ENCODE measurements around the gene PEMT.
A peak's percentile ranks its signal among the peaks of the same experiment; 100 is the strongest.

PEMT gene

GRCh38 chr17:17511881-17512858 is 79.3 kb downstream of the PEMT start:
- no peak for DNase-seq

DNA sequence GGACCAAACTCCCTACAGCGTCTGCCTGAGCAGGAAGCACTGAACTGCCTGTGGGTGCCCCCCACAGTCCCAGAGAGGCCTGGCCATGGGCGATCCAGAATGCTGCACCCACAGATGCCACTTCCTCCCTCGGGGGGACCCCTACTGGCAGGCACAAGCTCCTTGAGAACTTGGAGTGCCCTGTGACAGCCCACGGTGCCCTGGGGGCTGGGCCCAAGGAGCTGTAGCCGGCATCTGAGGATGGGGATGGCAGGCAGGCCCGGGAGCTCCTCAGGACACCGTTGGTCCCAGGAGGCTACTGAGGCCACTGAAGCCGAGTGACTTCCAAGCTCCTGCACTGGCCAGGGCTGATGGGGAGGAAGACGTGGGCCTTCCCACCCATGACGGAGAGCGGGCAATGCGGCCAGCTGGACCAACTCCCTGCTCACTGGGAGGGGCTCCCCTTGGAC is 80.2 kb downstream of the PEMT start:
- no peak for DNase-seq

DNA sequence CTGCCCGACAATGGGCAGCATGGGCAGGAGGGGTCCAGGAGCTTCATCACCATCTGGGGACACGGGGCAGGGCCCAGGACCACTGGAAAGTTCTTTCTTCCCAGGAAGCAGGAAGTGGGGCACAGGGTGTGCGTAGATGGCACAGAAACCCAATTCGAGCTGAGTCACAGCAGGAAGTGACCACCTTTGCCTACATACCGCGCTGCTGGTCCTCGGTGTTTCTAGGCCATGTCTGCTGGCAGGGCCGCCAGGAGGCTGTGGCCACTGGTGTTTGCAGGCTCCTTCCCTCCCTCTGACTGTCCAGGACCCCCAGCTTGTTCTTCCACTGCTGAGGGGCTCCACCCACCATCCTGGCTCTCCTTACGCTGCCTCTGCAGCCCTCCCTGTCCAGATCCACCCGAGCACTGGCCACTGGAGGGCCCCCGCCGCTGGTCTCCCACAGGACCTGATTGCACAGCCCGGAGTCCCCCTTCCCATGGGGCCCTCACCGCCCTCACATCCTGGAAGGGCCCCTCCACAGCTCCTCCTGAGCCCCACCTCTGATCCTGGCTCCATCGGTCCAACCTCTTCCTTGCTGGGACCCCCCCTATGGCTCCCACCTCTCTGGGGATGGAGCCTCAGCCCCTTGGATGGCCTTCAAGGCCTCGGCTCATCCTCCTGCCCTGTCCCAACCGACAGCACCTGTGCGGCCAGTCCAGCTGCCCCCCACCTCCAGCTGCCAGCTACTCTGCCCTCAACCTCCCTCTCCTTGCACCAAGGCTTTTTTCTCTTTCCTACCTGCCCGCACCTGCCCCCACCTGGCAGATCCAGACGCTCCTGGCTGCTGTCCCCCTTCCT is 80.8 kb downstream of the PEMT start:
- DNase-seq = no peak

DNA sequence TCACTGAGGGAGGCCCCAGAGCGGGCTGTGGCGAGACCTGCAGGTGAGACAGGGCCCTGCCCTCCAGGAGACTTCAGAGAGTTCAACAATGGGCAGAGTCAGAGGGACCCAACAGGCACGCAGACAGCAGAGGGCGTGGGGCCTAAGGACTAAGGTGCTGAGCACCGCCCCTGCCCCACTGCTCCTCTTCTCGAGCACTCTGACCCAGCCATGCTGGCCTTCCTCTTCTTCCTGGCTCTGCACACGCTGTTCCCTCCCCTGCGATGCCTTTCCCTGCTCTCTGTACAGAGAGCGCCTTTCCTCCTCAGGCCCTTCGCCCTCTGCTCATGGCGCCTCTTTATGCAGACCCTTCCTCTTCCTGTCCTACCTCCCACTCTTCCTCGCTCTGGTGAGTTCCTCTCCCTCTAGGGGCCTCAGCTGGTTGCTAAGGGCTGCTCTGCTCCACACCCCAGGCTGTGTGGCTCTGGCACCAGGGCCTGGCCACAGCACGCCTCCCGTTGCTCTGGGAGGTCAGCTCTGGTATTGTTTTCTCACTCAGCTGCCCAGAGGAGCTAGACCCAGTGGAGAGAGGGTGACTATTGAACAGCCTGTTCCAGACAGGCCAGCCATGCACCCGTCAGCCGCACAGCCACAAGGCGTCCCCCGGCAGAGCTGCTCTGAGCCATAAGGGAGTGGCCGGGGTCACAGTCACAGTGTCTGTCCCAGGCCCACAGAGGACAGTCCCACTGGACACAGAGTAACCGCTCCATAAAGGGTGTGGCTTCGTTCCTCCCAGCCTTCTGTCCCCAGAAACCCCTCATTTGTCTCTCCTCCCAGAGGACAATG is 81.7 kb downstream of the PEMT start:
- no peak for DNase-seq

DNA sequence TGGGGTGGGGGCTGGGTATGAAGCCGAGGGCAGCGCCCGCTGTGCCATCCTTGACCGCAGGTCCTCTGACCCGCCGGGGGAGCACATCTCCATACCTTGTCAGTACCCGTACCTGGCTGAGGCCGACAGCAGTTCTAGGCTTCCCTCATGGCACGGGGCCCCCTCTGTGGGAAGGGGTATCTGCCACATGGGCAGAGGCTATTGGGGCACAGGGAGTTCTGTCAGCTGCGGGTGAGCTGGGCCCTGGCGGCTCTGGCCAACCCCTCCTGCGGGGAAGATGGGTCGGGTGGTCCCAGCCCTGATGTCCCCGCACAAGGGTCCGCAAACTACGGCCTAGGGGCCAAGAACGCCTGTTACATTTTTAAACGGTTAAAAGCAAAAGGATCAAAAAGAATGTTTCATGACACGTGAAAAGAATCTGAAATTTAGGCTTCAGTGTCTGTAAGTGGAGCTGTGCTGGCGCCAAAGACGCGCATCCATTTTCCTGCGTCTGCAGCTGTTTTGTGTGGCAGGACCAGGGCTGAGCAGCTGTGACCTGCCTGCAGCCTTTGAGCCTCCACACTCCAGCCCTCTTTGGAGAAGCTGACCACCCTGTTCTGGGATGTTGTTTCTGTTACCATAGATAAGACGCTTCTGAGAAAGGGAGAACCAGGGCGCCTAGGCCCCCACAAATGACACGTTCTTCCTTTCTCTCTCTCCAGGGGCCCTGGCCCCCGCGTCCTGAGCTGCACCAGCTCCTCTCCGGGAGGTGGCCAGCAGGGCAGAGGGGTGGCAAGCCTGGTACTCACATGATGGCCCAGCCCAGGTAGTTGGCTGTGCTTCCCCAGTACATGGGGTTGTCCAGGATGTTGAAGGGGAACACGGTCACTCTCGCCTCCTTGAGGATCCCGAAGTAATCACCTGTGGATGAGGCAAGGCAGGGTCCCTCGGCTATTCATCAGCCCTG is 82.6 kb downstream of the PEMT start:
- DNase-seq = no peak

DNA sequence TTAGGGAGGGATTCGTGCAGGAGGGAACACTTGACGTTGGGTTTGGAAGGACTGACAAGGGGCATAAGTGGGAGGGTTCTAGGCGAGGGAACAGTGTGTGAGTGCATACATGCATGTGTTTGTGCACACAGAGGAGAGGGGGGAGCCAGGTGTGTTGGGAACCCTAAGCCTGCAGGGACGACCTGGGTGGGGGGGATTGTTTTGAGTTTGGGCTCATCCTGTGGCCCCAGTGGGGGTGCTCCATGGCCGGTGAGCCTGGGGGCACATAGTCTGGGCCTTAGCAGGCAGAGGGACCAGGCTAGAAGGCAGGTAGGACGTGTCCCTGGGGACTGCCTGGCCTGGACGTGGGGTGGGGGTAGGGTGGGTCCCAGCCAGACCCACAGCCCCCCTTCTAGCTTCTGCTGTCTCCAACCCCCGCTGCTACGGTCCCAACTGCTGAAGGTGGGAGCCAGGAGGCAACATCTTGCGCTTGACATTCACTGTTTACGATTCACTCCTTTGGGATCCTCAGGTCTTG is 83.4 kb downstream of the PEMT start:
- no peak for DNase-seq

GRCh38 chr17:17507465-17508011 is 84.0 kb downstream of the PEMT start:
- DNase-seq = peak; percentile 27

DNA sequence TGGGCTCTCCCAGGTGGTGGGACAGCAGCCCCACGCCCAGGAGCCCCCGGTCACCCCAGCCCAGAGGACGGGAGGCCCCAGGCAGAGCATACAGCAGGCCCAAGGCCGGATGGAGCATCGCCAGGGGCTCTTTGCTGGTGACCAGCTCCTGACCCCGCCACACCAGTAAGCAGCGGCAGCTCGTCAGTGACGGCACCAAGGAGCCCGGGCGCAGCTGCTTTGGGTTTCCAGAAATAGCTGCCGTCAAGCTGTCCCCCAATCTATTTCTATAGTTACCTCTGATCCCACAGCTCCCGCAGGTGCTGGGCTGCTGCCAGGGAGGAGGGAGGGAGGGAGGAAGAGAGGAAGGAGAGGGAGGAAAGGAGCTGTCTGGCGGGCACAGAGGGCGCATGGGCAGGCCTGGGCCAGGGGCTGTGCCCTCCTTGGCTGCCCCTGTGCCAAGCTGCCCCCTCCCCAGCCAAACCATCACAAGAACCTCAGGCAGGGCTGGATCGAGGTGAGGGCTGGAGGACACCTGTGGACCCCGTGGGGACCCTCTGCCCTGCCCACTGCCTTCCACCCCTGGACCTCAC is 84.5 kb downstream of the PEMT start:
- peak; percentile 58 for DNase-seq

DNA sequence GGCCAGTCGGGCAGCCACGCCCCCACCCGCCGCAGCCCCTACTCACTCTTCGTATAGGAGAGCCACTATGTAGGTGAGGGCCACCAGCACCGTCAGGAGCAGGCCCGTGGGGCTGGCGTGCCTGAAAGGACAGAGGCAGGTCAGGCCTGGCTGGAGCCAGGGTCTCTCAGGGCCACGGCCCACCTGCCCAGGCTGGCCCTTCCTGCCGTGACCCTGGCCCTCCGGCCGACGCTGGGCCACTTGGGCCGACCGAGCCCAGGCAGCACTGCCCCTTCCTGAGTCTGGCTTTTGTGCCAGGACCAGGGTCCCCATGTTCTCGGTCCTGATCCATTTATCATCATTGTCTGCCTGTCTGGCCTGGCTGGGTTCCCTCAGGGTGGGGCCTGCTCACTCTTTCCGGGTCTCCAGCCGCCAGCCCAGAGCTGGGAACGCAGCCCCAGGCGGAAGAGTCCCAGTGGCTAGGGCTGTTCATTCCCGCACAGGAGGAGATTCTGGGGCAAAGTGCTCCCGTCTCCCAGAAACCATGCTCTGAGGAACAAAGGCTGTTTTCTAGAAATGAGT is 85.2 kb downstream of the PEMT start:
- DNase-seq = no peak

- no peak for DNase-seq
These were observed 85.8 kb downstream of the PEMT start for GRCh38 chr17:17505610-17506171.

DNA sequence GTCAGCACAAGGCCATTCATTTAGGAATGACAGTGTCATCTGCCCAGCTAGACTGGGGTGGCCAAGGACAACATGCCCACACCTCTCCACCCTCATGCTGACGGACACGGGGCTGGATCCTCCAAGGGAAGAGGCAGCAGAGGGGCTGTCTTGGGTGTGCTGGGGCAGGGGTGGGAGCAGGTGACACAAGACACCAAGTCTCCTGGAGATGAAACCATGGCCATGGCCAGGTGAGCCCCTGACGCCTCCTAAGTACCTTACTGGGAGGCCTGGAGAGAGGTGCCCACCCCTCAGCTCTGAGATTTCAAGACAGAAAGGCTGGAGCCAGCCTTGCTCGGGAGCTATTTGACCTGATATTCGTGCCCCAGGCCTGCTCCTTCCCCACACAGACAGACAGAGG is 86.4 kb downstream of the PEMT start:
- DNase-seq = no peak

DNA sequence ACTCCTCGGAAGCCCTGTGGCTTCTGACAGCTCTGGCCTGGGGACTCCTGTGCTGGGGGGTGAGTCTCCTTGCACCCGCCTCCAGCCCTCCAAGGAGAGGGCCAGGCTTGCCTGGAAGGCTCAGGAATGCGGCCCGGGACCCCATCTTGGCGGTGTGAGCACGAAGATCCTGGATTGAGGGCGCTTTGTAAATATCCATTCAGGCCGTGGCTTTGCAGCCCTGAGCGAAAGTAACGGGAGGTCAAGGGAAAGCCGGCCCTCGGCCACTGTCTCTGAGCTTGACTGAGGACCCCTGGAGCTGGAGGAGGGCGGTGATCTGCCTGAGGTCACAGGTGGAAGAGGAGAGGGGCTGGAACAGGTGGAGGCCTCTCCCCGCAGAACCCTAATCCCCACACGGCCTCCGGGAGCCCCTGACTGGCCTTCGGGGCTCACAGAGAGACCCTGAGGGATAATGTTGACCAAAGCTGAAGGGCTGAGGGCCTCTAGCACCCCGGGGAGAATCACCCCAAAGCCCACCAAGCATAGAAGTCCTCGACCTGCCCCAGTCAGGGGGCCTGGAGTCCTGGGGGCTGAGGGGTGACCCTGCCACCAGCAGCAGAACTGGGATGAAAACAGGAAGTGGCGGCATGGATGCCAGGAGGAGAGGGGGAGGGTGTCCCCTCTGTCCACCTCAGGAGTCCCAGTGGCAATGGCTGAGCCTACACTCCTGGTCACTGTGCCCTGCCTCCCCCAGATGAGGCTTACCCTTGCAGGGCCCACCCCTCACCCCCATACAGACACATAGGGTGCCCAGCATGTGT is 87.0 kb downstream of the PEMT start:
- no peak for DNase-seq

DNA sequence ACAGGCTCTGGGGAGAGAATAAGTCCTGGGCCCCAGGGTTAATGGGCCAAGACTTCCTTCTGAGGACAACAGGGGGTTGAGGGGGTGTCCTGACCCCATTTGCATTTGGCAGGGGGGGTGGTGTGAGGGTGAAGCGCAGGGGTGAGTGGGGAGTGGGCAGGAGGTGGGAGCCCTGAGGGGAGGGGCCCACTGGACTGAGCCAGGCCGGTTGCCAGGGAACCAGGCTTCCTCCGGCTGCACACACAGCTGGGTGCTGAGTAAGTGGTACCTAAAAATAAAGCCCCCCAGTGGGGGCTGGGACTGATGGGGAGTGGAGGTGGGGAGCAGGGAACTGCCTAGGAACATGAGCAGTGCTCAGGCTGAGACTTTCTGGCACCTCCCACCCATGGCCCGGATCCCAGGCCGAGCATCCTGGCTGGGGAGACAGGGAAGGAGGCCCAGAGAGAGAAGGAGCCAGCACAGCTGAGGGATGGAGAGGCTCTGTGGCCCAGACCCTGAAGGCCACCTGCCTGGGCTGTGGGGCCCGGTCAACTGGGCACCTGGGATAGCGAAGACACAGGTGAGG is 87.9 kb downstream of the PEMT start:
- no peak for DNase-seq

GRCh38 chr17:17502741-17503565 is 88.6 kb downstream of the PEMT start:
- no peak for DNase-seq

GRCh38 chr17:17500999-17501605 is 90.4 kb downstream of the PEMT start:
- no peak for DNase-seq

GRCh38 chr17:17499402-17500145 is 91.9 kb downstream of the PEMT start:
- no peak for DNase-seq
